Breast epithelium (tissue), 3 donors: ENCODE measurements around the gene FGR.

Experiments
- POLR2A ChIP-seq: fragments of 450-650 bp; IDR thresholded peaks from one replicate; pipeline ENCODE4 v1.6.1; 2016; ENCODE audit warnings: antibody characterized with exemption, mild to moderate bottlenecking, moderate library complexity
- POLR2AphosphoS5 ChIP-seq, 3 donors: sonication (generic); formaldehyde crosslinking; IDR thresholded peaks; one replicate each; pipeline ENCODE4 v1.6.1; 2017; ENCODE audit warnings: antibody characterized with exemption in 3 of 3
- TF ChIP-seq, protein P1 (sequence below), 3 donors: fragments of 450-650 bp; IDR thresholded peaks; one replicate each; pipeline ENCODE4 v1.5.1; 2016 to 2017; ENCODE audit warnings: antibody characterized with exemption in 3 of 3, mild to moderate bottlenecking in 3 of 3, moderate library complexity in 3 of 3

DNA sequence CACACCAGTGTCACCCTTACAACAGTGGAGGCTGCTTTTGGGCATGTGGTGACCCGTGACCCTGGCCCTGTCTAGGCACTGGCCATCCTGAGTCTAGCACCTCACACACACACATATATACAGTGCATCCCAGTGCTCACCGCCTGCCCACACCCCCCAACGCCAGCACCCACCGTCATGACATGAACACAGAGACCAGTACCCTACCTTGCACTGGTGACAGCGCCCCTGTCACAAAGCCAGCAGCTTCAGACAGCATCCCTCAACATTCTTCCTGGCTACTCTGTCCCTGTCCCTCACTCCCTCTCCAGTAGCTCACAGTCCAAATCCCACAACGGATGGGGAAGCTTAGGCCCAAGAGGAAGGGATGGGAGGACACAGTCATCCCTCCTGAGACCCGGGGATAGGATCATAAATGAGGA, 58.2 kb downstream of the FGR start:
- TF ChIP-seq, protein P1, sequence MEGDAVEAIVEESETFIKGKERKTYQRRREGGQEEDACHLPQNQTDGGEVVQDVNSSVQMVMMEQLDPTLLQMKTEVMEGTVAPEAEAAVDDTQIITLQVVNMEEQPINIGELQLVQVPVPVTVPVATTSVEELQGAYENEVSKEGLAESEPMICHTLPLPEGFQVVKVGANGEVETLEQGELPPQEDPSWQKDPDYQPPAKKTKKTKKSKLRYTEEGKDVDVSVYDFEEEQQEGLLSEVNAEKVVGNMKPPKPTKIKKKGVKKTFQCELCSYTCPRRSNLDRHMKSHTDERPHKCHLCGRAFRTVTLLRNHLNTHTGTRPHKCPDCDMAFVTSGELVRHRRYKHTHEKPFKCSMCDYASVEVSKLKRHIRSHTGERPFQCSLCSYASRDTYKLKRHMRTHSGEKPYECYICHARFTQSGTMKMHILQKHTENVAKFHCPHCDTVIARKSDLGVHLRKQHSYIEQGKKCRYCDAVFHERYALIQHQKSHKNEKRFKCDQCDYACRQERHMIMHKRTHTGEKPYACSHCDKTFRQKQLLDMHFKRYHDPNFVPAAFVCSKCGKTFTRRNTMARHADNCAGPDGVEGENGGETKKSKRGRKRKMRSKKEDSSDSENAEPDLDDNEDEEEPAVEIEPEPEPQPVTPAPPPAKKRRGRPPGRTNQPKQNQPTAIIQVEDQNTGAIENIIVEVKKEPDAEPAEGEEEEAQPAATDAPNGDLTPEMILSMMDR (IDR thresholded peaks at IDR 0.05) = no peak
- TF ChIP-seq POLR2A (no peak), POLR2AphosphoS5 (IDR thresholded peaks at IDR 0.05) (no peak)
